ENCODE measurements around the gene TIAM2.

DNA sequence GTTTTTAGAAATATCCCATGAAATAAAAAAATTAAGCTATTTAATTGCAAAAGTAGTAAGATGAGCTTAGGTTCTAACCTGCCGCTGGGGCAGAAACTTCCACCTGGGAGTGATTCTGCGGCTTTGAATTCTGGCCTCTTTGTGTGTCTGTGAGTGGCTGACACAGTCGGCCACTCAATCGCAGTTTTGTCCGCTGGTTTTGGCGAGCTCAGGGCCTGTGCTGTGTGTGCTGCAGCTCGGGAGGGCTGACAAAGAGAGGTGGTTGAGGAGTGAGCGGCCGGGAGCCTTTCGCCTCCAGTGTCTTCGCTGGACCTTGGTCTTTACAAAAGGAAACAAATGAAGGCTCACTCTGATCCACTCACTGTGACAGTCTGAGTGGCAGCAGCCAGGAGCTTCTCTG, 128.4 kb downstream of the TIAM2 start:
- TF ChIP-seq, protein P1, sequence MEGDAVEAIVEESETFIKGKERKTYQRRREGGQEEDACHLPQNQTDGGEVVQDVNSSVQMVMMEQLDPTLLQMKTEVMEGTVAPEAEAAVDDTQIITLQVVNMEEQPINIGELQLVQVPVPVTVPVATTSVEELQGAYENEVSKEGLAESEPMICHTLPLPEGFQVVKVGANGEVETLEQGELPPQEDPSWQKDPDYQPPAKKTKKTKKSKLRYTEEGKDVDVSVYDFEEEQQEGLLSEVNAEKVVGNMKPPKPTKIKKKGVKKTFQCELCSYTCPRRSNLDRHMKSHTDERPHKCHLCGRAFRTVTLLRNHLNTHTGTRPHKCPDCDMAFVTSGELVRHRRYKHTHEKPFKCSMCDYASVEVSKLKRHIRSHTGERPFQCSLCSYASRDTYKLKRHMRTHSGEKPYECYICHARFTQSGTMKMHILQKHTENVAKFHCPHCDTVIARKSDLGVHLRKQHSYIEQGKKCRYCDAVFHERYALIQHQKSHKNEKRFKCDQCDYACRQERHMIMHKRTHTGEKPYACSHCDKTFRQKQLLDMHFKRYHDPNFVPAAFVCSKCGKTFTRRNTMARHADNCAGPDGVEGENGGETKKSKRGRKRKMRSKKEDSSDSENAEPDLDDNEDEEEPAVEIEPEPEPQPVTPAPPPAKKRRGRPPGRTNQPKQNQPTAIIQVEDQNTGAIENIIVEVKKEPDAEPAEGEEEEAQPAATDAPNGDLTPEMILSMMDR (IDR thresholded peaks at IDR 0.05): no peak
- TF ChIP-seq POLR2AphosphoS5 (IDR thresholded peaks at IDR 0.05): no peak

Data from transverse colon (tissue), 4 donors.